HL-60 (cell line): ENCODE results near the gene MYOM1.

Experiments
- DNase-seq, 2 experiments: peaks; one replicate each; pipeline ENCODE4 v3.0.0-alpha.2; 2010 to 2020; ENCODE audit warnings: low read depth in 1 of 2, low spot score in 1 of 2
- H3K27ac ChIP-seq: fragments of 250-450 bp; sonication (Bioruptor Pico); replicated peaks from 2 replicates; pipeline ENCODE4 v1.5.1; 2020; ENCODE audit warnings: mild to moderate bottlenecking, moderate library complexity
- H3K27me3 ChIP-seq: fragments of 250-450 bp; sonication (Bioruptor Pico); 2 replicates; pipeline ENCODE4 v1.5.1; 2021; ENCODE audit warnings: mild to moderate bottlenecking, moderate library complexity; ENCODE audit not compliant: insufficient read depth, poor library complexity, severe bottlenecking
- H3K4me3 ChIP-seq: replicated peaks from 2 replicates; pipeline ENCODE4 v1.5.1; 2011; ENCODE audit warnings: mild to moderate bottlenecking, control low read depth, low read length; ENCODE audit not compliant: insufficient read depth
- CTCF ChIP-seq: IDR thresholded peaks from one replicate; pipeline ENCODE4 v1.5.1; 2011; ENCODE audit warnings: low read length, control low read depth, inconsistent platforms; ENCODE audit not compliant: insufficient read depth
- GABPA ChIP-seq: IDR thresholded peaks from 2 replicates; pipeline ENCODE4 v1.6.1; 2012; ENCODE audit warnings: low read depth
- POLR2AphosphoS5 ChIP-seq: IDR thresholded peaks from 2 replicates; pipeline ENCODE4 v1.6.1; 2012; ENCODE audit warnings: low read depth
- REST ChIP-seq: IDR thresholded peaks from 2 replicates; pipeline ENCODE4 v1.6.1; 2012; ENCODE audit warnings: low read depth; ENCODE audit not compliant: insufficient replicate concordance
- SPI1 ChIP-seq: IDR thresholded peaks from 2 replicates; pipeline ENCODE4 v1.6.1; 2012; ENCODE audit warnings: low read depth, mild to moderate bottlenecking, borderline replicate concordance

Gene MYOM1

GRCh38 chr18:3100498-3101132 lies 119.2 kb downstream of the MYOM1 start:
- Histone ChIP-seq H3K27ac (no peak overlapping the region), H3K4me3 (no peak overlapping the region), H3K27me3 (no peaks in the 10 kb centered on the region)
- DNase-seq = no peak
- TF ChIP-seq GABPA (no peak), SPI1 (no peak), POLR2AphosphoS5 (no peak), CTCF (no peak), REST (no peak)

- TF ChIP-seq CTCF = no peak
- TF ChIP-seq SPI1 = no peak
- no peak for TF ChIP-seq POLR2AphosphoS5
- TF ChIP-seq GABPA = no peak
- no peak for TF ChIP-seq REST
- H3K27ac ChIP-seq = no peak overlapping the region
- H3K4me3 ChIP-seq = no peak overlapping the region
- DNase-seq = no peak
- H3K27me3 ChIP-seq = no peaks in the 10 kb centered on the region
These were observed 120.4 kb downstream of the MYOM1 start for GRCh38 chr18:3099327-3099726.

- no peak overlapping the region for H3K27ac ChIP-seq
- no peak overlapping the region for H3K4me3 ChIP-seq
- H3K27me3 ChIP-seq = no peaks in the 10 kb centered on the region
- DNase-seq = peak in 1 of 2 experiments; percentile 32
- peak; percentile 28; the same call in 1 of the 2 replicates for TF ChIP-seq SPI1
- no peak for TF ChIP-seq POLR2AphosphoS5
These were observed 122.7 kb downstream of the MYOM1 start for GRCh38 chr18:3097082-3097481.

- H3K4me3 ChIP-seq = no peak overlapping the region
- TF ChIP-seq CTCF = no peak
- H3K27me3 ChIP-seq = no peaks in the 10 kb centered on the region
- DNase-seq = no peak
- no peak overlapping the region for H3K27ac ChIP-seq
These were observed 123.8 kb downstream of the MYOM1 start for GRCh38 chr18:3095921-3096320.
